KMS-11 (cell line): ENCODE data around the gene PLAAT5.

Experiments
- H2AFZ ChIP-seq: fragments of 200-600 bp; sonication (generic); 2 replicates; pipeline ENCODE4 v1.6.1; 2016; ENCODE audit warnings: antibody characterized with exemption, mixed run types, low read depth
- H3K27ac ChIP-seq: fragments of 200-600 bp; sonication (generic); 2 replicates; pipeline ENCODE4 v1.6.1; 2016; ENCODE audit warnings: mild to moderate bottlenecking, mixed run types
- H3K27me3 ChIP-seq: fragments of 200-600 bp; sonication (generic); 2 replicates; pipeline ENCODE4 v1.6.1; 2017; ENCODE audit warnings: mild to moderate bottlenecking, low read depth, mixed run types, moderate library complexity; ENCODE audit not compliant: insufficient read depth
- H3K36me3 ChIP-seq: fragments of 200-600 bp; sonication (generic); 2 replicates; pipeline ENCODE4 v1.6.1; 2017; ENCODE audit warnings: mild to moderate bottlenecking, mixed run types; ENCODE audit not compliant: insufficient read depth
- H3K4me1 ChIP-seq: fragments of 200-600 bp; sonication (generic); 2 replicates; pipeline ENCODE4 v1.6.1; 2016; ENCODE audit warnings: mild to moderate bottlenecking, low read depth, mixed run types; ENCODE audit not compliant: poor library complexity, severe bottlenecking
- H3K4me2 ChIP-seq: fragments of 200-600 bp; sonication (generic); 2 replicates; pipeline ENCODE4 v1.7.0; 2016; ENCODE audit warnings: mild to moderate bottlenecking, mixed run types
- H3K4me3 ChIP-seq: fragments of 200-600 bp; sonication (generic); IDR thresholded peaks from 2 replicates; pipeline ENCODE4 v1.6.1; 2017; ENCODE audit warnings: low read depth, low read length, mixed read lengths; ENCODE audit not compliant: insufficient read depth
- H3K79me2 ChIP-seq: fragments of 200-600 bp; sonication (generic); 2 replicates; pipeline ENCODE4 v1.6.1; 2016; ENCODE audit warnings: low read depth, mixed run types; ENCODE audit not compliant: insufficient read depth
- H3K9ac ChIP-seq: fragments of 200-600 bp; sonication (generic); 2 replicates; pipeline ENCODE4 v1.6.1; 2016; ENCODE audit warnings: mild to moderate bottlenecking, mixed run types
- H4K20me1 ChIP-seq: fragments of 200-600 bp; sonication (generic); 2 replicates; pipeline ENCODE4 v1.6.1; 2016; ENCODE audit warnings: mild to moderate bottlenecking, mixed run types; ENCODE audit not compliant: insufficient read depth
- TF ChIP-seq, protein P1 (sequence below): fragments of 200-600 bp; sonication (generic); conservative IDR thresholded peaks from 2 replicates; pipeline ENCODE4 v1.6.1; 2017; ENCODE audit warnings: low read depth, mild to moderate bottlenecking, antibody characterized with exemption, low read length, moderate library complexity, mixed read lengths

The PLAAT5 gene, protein sequence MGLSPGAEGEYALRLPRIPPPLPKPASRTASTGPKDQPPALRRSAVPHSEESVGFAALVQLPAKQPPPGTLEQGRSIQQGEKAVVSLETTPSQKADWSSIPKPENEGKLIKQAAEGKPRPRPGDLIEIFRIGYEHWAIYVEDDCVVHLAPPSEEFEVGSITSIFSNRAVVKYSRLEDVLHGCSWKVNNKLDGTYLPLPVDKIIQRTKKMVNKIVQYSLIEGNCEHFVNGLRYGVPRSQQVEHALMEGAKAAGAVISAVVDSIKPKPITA

DNA sequence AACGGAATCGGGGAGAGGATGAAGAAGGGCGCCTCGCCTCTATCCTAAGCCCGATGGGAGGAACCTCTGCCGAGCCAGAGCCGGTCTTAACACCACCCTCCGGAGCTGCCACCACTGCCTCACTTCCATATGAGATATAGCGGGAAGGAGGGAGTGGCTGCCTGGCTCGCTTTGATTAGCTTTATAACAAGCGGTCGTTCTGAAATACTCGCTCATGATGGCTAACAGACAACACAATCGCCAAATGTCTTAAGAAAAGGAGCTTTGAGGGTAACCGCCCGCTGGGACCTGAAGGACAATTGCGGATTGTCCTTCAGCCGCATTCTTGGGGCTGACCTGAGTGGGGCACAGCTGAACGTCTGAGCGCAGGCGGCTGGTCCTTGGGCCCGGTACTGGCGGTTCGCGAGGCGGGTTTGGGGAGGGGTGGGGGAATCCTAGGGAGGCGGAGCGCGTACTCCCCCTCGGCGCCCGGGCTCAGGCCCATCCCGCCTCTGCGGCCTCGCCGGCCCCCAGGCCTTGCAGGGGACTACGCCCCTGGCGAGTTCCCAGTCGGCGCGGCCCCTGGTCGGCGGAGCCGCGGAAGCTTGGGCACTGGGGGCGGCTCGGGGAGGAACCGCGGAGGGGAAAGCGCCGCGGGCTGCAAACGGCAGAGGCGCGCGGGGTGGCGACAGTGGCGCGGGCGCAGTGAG lies at the start of gene PLAAT5:
Gene PLAAT5 (minus strand): TSS at position 617 of the 689 bp plus-strand sequence. CDS start 133 bp downstream, at position 484.
- no peaks in the 10 kb centered on the region for H3K36me3 ChIP-seq
- H4K20me1 ChIP-seq, result no peaks in the 10 kb centered on the region
- H3K4me3 ChIP-seq, result no peak within 1 kb of the TSS
- peaks cover 24% of the 10 kb centered on the region for H3K4me1 ChIP-seq
- H3K9ac ChIP-seq, result no peak within 1 kb of the TSS
- peak within 1 kb of the TSS; percentile 55 for H3K4me2 ChIP-seq
- H2AFZ ChIP-seq, result no peak within 1 kb of the TSS
- H3K79me2 ChIP-seq, result no peaks in the 10 kb centered on the region
- TF ChIP-seq, protein P1, sequence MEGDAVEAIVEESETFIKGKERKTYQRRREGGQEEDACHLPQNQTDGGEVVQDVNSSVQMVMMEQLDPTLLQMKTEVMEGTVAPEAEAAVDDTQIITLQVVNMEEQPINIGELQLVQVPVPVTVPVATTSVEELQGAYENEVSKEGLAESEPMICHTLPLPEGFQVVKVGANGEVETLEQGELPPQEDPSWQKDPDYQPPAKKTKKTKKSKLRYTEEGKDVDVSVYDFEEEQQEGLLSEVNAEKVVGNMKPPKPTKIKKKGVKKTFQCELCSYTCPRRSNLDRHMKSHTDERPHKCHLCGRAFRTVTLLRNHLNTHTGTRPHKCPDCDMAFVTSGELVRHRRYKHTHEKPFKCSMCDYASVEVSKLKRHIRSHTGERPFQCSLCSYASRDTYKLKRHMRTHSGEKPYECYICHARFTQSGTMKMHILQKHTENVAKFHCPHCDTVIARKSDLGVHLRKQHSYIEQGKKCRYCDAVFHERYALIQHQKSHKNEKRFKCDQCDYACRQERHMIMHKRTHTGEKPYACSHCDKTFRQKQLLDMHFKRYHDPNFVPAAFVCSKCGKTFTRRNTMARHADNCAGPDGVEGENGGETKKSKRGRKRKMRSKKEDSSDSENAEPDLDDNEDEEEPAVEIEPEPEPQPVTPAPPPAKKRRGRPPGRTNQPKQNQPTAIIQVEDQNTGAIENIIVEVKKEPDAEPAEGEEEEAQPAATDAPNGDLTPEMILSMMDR, result no peak
- no peaks in the 10 kb centered on the region for H3K27me3 ChIP-seq
- H3K27ac ChIP-seq, result no peak within 1 kb of the TSS

DNA sequence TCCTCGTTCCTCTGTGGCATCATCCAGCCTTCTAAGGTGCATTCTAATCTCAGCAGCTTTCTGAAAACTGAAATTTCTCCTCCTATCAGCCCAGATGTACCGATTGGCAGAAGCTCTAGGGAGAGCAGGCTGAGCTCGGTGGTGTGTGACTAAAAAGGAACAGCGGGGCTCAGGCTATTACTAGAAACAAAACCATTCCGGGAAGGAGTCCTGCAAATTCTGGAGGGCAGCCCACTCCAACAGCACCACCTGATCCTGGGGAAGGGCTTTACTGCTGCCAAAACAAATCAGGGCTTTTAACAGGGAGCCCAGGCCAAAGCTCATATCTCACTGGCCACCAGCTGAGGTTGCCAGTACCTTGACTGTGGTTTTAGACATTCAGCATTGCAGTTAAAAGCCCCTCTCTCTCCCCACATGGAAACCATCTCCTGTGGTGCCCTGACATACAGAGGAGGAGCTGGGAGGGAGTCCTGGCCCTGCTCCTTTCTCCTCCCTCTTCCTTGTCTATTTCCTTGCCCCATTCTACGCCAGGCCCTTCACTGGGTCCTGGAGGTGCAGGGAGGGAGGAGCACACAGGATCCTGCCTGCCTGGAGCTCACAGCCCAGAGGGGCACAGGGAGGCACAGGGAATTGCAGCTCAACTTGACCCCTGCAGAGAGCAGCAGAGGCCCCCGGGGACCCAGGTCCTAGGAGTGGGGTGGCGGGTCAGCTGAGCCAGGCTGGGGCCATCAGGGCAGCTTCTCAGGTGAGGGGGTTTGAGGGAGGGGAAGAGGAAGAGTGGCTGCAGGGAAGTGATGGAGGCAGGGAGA lies 46.5 kb upstream of the PLAAT5 start:
- TF ChIP-seq, protein P1, result no peak
- peak overlapping the region; percentile 38; the same call in 1 of the 2 replicates for H2AFZ ChIP-seq
- H3K4me1 ChIP-seq, result peaks cover 63% of the 10 kb centered on the region
- H3K9ac ChIP-seq, result peak overlapping the region; percentile 49
- H3K4me2 ChIP-seq, result peak overlapping the region; percentile 90
- H3K4me3 ChIP-seq, result peak overlapping the region; percentile 34
- no peaks in the 10 kb centered on the region for H3K27me3 ChIP-seq
- H3K79me2 ChIP-seq, result no peaks in the 10 kb centered on the region
- H4K20me1 ChIP-seq, result no peaks in the 10 kb centered on the region
- peak overlapping the region; percentile 80 for H3K27ac ChIP-seq
- no peaks in the 10 kb centered on the region for H3K36me3 ChIP-seq

DNA sequence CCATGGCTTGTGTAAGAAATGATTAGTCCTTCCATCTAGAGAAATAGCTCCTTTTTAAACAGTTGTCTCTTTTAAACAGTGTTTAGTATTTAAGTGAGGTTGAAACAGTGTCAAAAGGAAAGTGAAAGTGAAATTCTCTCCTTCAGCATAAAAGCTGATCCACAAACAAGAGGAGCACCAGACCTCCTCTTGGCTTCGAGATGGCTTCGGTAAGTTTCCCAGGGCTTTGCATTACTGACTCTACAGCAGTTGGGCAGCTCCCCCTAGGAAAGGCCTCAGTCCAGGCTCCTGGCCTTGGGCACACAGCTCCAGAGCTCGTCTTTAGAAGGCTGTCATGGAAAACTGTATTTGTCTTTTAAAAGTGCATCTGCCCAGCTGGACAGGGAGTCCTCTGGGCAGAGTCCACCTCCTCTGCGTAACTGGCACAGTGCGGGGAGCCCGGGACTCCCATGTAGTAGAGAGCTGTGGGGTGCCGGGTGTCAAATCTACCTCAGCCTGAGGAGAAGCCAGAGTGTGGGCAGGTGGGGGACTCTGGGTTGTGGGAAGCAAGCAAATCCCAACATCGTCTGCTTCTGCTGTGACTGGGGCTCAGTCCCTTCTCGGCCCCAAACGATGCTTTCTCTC lies 45.8 kb upstream of the PLAAT5 start, which contains the start of gene PLAAT4:
Gene PLAAT4 (plus strand): TSS at position 140 of the 624 bp plus-strand sequence. CDS start 61 bp downstream, at position 201.
- Histone ChIP-seq H3K4me1 (peaks cover 70% of the 10 kb centered on the region), H3K27ac (peak within 1 kb of the TSS; percentile 80), H3K4me3 (peak within 1 kb of the TSS; percentile 34)

More for the DNA sequence above, 45.8 kb upstream of the PLAAT5 start, which contains the start of gene PLAAT4:
- Histone ChIP-seq H3K9ac (peak within 1 kb of the TSS; percentile 49), H4K20me1 (no peaks in the 10 kb centered on the region), H3K79me2 (no peaks in the 10 kb centered on the region), H3K27me3 (no peaks in the 10 kb centered on the region), H3K4me2 (peak within 1 kb of the TSS; percentile 90), H2AFZ (peak within 1 kb of the TSS; percentile 38), H3K36me3 (no peaks in the 10 kb centered on the region)
- TF ChIP-seq, protein P1, result no peak
